Erythroblast (primary cell): ENCODE results near the gene NOD2.

Experiments used
- GATA1 ChIP-seq: IDR thresholded peaks from 2 replicates; pipeline ENCODE4 v1.6.1; 2011; ENCODE audit warnings: low read depth, mild to moderate bottlenecking, control low read depth, low read length, moderate library complexity
- POLR2A ChIP-seq: IDR thresholded peaks from 2 replicates; pipeline ENCODE4 v1.6.1; 2011; ENCODE audit warnings: mild to moderate bottlenecking, low read length

- TF ChIP-seq POLR2A (no peak), GATA1 (no peak)
Measured at GRCh38 chr16:50664270-50664669, 29.1 kb upstream of the NOD2 start.
